ENCODE measurements around the gene ACTR2.

ACTR2 gene

DNA sequence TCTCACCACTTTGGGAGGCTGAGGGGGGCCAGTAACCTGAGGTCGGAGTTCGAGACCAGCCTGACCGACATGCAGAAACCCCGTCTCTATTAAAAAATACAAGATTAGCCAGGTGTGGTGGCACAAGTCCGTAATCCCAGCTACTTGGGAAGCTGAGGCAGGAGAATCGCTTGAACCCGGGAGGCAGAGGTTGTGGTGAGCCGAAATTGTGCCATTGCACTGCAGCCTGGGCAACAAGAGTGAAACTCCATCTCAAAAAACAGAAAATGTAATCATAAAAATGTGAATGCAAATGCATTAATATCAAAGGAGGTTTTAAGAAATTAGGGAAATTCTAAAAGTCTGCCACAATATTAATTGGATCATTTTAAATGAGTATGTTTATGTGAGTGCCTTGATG lies 45.7 kb downstream of the ACTR2 start:
- Histone ChIP-seq H3F3A (ENCODE audit: insufficient read depth) (peaks cover 40% of the 10 kb centered on the region), H3K9me2 (replicated peaks; ENCODE audit: insufficient read depth, low read length) (no peaks in the 10 kb centered on the region), H3K4me2 (ENCODE audit: low read depth, low read length, poor library complexity, severe bottlenecking) (no peak overlapping the region), H3K27me3 (ENCODE audit: low read length) (no peaks in the 10 kb centered on the region), H3K27ac (ENCODE audit: low read depth, low read length) (no peak overlapping the region), H3K9me3 (ENCODE audit: insufficient read depth, low read length) (no peaks in the 10 kb centered on the region), H3K36me3 (ENCODE audit: low read length) (peaks cover 33% of the 10 kb centered on the region), H3K79me2 (ENCODE audit: insufficient read depth, low read length) (no peaks in the 10 kb centered on the region), H2AFZ (ENCODE audit: low read depth, low read length, severe bottlenecking) (no peak overlapping the region), H3K4me3 (ENCODE audit: insufficient read depth, low read length, poor library complexity, severe bottlenecking) (no peak overlapping the region), H3K9ac (ENCODE audit: low read length) (no peak overlapping the region), H4K20me1 (ENCODE audit: low read depth, low read length) (no peaks in the 10 kb centered on the region)
- no peak for TF ChIP-seq EZH2phosphoT487 (conservative IDR thresholded peaks at IDR 0.05; ENCODE audit: low read length)
- TF ChIP-seq, protein P1, sequence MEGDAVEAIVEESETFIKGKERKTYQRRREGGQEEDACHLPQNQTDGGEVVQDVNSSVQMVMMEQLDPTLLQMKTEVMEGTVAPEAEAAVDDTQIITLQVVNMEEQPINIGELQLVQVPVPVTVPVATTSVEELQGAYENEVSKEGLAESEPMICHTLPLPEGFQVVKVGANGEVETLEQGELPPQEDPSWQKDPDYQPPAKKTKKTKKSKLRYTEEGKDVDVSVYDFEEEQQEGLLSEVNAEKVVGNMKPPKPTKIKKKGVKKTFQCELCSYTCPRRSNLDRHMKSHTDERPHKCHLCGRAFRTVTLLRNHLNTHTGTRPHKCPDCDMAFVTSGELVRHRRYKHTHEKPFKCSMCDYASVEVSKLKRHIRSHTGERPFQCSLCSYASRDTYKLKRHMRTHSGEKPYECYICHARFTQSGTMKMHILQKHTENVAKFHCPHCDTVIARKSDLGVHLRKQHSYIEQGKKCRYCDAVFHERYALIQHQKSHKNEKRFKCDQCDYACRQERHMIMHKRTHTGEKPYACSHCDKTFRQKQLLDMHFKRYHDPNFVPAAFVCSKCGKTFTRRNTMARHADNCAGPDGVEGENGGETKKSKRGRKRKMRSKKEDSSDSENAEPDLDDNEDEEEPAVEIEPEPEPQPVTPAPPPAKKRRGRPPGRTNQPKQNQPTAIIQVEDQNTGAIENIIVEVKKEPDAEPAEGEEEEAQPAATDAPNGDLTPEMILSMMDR (IDR thresholded peaks at IDR 0.05; ENCODE audit: insufficient read depth, low read length, poor library complexity, severe bottlenecking) = no peak

DNA sequence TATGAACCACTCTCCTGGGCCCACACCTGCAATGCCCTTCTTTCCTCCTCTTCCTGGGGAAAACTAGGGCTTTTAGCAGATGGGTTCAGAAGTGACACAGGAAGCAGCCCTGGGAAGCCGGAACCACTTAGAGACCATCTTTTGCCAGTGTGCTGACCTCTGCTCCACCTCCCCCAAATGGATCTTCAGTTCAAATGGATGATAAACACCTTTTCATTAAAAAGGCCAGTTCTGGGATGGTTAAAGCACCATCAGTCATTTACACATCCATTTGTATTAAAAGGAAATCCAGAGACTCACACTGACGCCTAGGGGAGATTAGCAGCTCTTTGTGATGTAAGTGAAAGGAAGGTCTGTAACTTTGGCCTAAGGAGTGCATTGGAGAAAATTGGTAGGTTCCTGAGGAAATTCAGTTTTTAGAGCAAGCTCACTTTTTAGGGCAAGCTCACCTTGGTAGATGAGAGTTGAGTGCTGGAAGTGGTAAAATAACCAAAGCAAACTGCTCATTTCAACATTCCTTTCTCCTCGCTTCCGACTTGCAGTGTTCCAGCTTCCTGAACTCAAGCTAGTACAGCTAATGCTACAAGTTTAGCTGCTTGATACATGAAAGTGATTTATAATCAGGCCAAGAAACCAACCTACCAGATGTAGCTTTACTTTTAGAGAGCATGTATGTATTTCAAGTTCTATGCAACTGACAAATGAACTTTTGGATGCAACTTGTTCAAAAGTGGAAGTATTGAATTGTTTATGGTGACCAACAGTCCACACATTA lies 47.7 kb downstream of the ACTR2 start:
- no peaks in the 10 kb centered on the region for H3K9me2 ChIP-seq (replicated peaks; ENCODE audit: insufficient read depth, low read length)
- H3K9ac ChIP-seq (ENCODE audit: low read length) = no peak overlapping the region
- no peak overlapping the region for H3K27ac ChIP-seq (ENCODE audit: low read depth, low read length)
- no peak overlapping the region for H3K4me3 ChIP-seq (ENCODE audit: insufficient read depth, low read length, poor library complexity, severe bottlenecking)
- no peaks in the 10 kb centered on the region for H3K79me2 ChIP-seq (ENCODE audit: insufficient read depth, low read length)
- no peak overlapping the region for H3K4me2 ChIP-seq (ENCODE audit: low read depth, low read length, poor library complexity, severe bottlenecking)
- no peaks in the 10 kb centered on the region for H3K27me3 ChIP-seq (ENCODE audit: low read length)
- H2AFZ ChIP-seq (ENCODE audit: low read depth, low read length, severe bottlenecking) = no peak overlapping the region
- no peak for TF ChIP-seq EZH2phosphoT487 (conservative IDR thresholded peaks at IDR 0.05; ENCODE audit: low read length)
- TF ChIP-seq, protein P1 (IDR thresholded peaks at IDR 0.05; ENCODE audit: insufficient read depth, low read length, poor library complexity, severe bottlenecking) = no peak
- peaks cover 47% of the 10 kb centered on the region for H3F3A ChIP-seq (ENCODE audit: insufficient read depth)
- H3K36me3 ChIP-seq (ENCODE audit: low read length) = peaks cover 19% of the 10 kb centered on the region
- no peaks in the 10 kb centered on the region for H4K20me1 ChIP-seq (ENCODE audit: low read depth, low read length)
- no peaks in the 10 kb centered on the region for H3K9me3 ChIP-seq (ENCODE audit: insufficient read depth, low read length)

DNA sequence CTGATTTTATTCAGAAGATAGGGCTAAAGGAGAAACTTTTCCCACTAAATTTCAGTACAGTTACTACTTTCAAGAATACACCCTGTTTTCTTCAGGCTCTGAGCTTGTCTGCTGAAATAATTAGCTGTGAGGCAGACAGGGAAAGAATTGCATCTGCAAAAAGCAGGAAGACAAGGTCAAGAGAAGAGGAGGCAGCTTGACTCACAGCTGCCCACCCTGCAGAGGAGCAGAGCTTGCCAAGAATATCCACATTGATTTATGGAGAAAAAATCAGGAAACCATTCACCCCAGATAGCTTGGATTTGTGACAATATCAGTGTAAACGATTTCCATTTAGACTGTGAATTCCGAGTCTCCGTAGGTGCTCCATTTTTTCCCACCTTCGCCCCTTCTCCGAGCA lies 49.0 kb downstream of the ACTR2 start:
- no peaks in the 10 kb centered on the region for H3K9me2 ChIP-seq (replicated peaks; ENCODE audit: insufficient read depth, low read length)
- no peak overlapping the region for H3K27ac ChIP-seq (ENCODE audit: low read depth, low read length)
- no peaks in the 10 kb centered on the region for H3K27me3 ChIP-seq (ENCODE audit: low read length)
- TF ChIP-seq EZH2phosphoT487 (conservative IDR thresholded peaks at IDR 0.05; ENCODE audit: low read length) = no peak
- TF ChIP-seq, protein P1 (IDR thresholded peaks at IDR 0.05; ENCODE audit: insufficient read depth, low read length, poor library complexity, severe bottlenecking) = no peak
- H3K9me3 ChIP-seq (ENCODE audit: insufficient read depth, low read length) = no peaks in the 10 kb centered on the region
- H4K20me1 ChIP-seq (ENCODE audit: low read depth, low read length) = no peaks in the 10 kb centered on the region
- H3K4me2 ChIP-seq (ENCODE audit: low read depth, low read length, poor library complexity, severe bottlenecking) = no peak overlapping the region
- peaks cover 12% of the 10 kb centered on the region for H3K36me3 ChIP-seq (ENCODE audit: low read length)
- no peak overlapping the region for H3K4me3 ChIP-seq (ENCODE audit: insufficient read depth, low read length, poor library complexity, severe bottlenecking)
- H3K9ac ChIP-seq (ENCODE audit: low read length) = no peak overlapping the region
- no peak overlapping the region for H2AFZ ChIP-seq (ENCODE audit: low read depth, low read length, severe bottlenecking)
- no peaks in the 10 kb centered on the region for H3K79me2 ChIP-seq (ENCODE audit: insufficient read depth, low read length)
- peaks cover 41% of the 10 kb centered on the region for H3F3A ChIP-seq (ENCODE audit: insufficient read depth)

Measured in SU-DHL-6 (cell line).